Spleen (tissue), 11 donors: Measurements from ENCODE around the gene TTI1. TPM values are rescaled to one million over a fixed set of nuclear protein-coding genes. Genes with fewer than 3 reads are reported as not detected.
"Not testable (repeated sequence)": the region's sequence is repeated elsewhere in the genome, so short reads cannot be mapped to it uniquely, and the experiment has no call there.

Experiments used
- DNase-seq: peaks from one replicate; pipeline ENCODE4 v3.0.0-alpha.2; 2020
- H3K27ac ChIP-seq, 8 donors: fragments of 200-600 bp; sonication (generic) in 7 of 8; 1 replicate in 4 of 8; 2 replicates in 4 of 8; pipeline versions ENCODE4 v1.5.0 to v1.8.0; 2016 to 2021; ENCODE audit warnings: inconsistent platforms in 4 of 8, mild to moderate bottlenecking in 4 of 8, moderate library complexity in 1 of 8
- H3K27me3 ChIP-seq, 7 donors: fragments of 200-600 bp; sonication (generic) in 6 of 7; replicated peaks in 1 of 7; 1 replicate in 4 of 7; 2 replicates in 3 of 7; pipeline versions ENCODE4 v1.5.0 to v1.8.0; 2016 to 2021; ENCODE audit warnings: inconsistent platforms in 3 of 7, mild to moderate bottlenecking in 1 of 7
- H3K36me3 ChIP-seq, 6 donors: fragments of 200-600 bp; sonication (generic) in 5 of 6; 1 replicate in 4 of 6; 2 replicates in 2 of 6; pipeline versions ENCODE4 v1.5.0 to v1.8.0; 2016 to 2021; ENCODE audit warnings: inconsistent platforms in 2 of 6
- H3K4me1 ChIP-seq, 6 donors: fragments of 200-600 bp; sonication (generic) in 5 of 6; 1 replicate in 3 of 6; 2 replicates in 3 of 6; pipeline versions ENCODE4 v1.5.0 to v1.8.0; 2016 to 2021; ENCODE audit warnings: inconsistent platforms in 3 of 6
- H3K4me3 ChIP-seq, 8 donors: fragments of 200-600 bp; sonication (generic) in 7 of 8; 1 replicate in 4 of 8; 2 replicates in 4 of 8; pipeline versions ENCODE4 v1.5.0 to v1.8.0; 2016 to 2021; ENCODE audit warnings: inconsistent platforms in 4 of 8, mild to moderate bottlenecking in 4 of 8, moderate library complexity in 2 of 8
- H3K9me3 ChIP-seq, 8 donors: fragments of 200-600 bp; sonication (generic) in 7 of 8; 1 replicate in 4 of 8; 2 replicates in 4 of 8; pipeline versions ENCODE4 v1.5.0 to v1.8.0; 2016 to 2021; ENCODE audit warnings: inconsistent platforms in 4 of 8
- POLR2A ChIP-seq, 3 donors: fragments of 450-650 bp; IDR thresholded peaks; one replicate each; pipeline ENCODE4 v1.5.1; 2017; ENCODE audit warnings: antibody characterized with exemption in 3 of 3, mild to moderate bottlenecking in 1 of 3
- POLR2AphosphoS5 ChIP-seq, 3 donors: sonication (generic); formaldehyde crosslinking; IDR thresholded peaks; one replicate each; pipeline ENCODE4 v1.5.1; 2017; ENCODE audit warnings: antibody characterized with exemption in 3 of 3
- WGBS, 5 donors: extraction: QIAGEN DNeasy Blood & Tissue Kit in 3 of 5; methylation state at CpG; one replicate each; pipeline versions ENCODE4 v1.1.5 to v1.1.7; 2013 to 2018; 5-methylcytosine and 5-hydroxymethylcytosine counted together
- intact Hi-C: fragments of 100-400 bp; cut with DNase I; formaldehyde crosslinking; loops from one replicate; pipeline ENCODE4 v1.15.0; 2023; ENCODE audit warnings: low total_unique reads
- polyA plus RNA-seq, 3 donors: library from polyadenylated mRNA; stranded (reverse); fragments of 200-250 nt; gene quantifications; one replicate each; pipeline ENCODE4 v1.2.1, GENCODE V29; 2013
- total RNA-seq, 7 donors: library from RNA; depleted of rRNA in 3 of 7; stranded (reverse); fragments of >200 nt in 3 of 7; fragmentation: NEBNext Ultra II Directional in 4 of 7; extraction: Animal tissue kit (Norgen Biotek cat#: 25700) in 4 of 7; gene quantifications; one replicate each; pipeline versions ENCODE4 v1.1.0 to v1.2.1, GENCODE V29; 2016 to 2021
- TF ChIP-seq, protein P1 (sequence below), 11 experiments: fragments of 200-600 bp in 7 of 11; fragments of 450-650 bp in 4 of 11; sonication (generic) in 4 of 11; IDR thresholded peaks in 8 of 11; conservative IDR thresholded peaks in 3 of 11; 1 replicate in 7 of 11; 2 replicates in 4 of 11; pipeline versions ENCODE4 v1.4.0 to v1.8.0; 2016 to 2021; ENCODE audit warnings: antibody characterized with exemption in 11 of 11, inconsistent platforms in 4 of 11, mild to moderate bottlenecking in 1 of 11
- donor health status: healthy with polysubstance abuse.
- donor health status: DM: no; HTN: no; CAD: no; lungs with moderate emphysema.
- donor health status: DM: no; HTN: no; CAD: no.
- donor health status: Bipolar disorder and iron deficiency.
- donor health status: healthy.
- donor health status: DM: no; HTN: no; CAD: no.
- donor health status: DM: yes; HTN: yes; CAD: no.

TTI1 gene
- total and polyA plus RNA-seq, 10 donors, result 5.9 to 25.2 (median 19.1) TPM

DNA sequence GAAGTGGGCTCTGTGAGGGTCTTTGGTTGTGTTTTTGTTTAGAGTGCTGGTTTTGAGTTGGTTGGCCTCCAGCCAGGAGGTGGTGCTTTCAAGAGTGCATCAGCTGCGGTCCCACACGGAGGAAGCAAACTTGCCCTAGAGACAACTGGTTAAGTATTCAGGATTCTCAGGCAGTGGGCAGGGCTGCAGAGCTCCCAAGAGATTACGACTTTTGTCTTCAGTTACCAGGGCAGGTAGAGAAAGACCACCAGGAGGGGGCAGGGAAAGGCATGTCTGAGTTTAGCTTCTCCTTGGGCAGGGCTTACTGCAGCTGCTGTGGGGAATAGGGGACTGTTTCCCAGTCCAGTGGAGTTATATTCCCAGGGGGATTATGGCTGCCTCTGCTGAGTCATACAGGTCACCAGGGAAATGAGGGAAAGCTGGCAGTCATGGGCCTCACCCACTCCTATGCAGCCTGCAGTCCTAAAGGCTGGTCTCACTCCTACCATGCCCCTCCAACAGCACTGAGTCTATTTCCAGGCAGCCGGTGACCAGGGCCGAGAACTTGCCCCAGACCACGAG lies 64.3 kb downstream of the TTI1 start:
- intact Hi-C loops, result no loop called here
- no peak for TF ChIP-seq POLR2A (IDR thresholded peaks at IDR 0.05)
- TF ChIP-seq POLR2AphosphoS5 (IDR thresholded peaks at IDR 0.05), result no peak
- TF ChIP-seq, protein P1, sequence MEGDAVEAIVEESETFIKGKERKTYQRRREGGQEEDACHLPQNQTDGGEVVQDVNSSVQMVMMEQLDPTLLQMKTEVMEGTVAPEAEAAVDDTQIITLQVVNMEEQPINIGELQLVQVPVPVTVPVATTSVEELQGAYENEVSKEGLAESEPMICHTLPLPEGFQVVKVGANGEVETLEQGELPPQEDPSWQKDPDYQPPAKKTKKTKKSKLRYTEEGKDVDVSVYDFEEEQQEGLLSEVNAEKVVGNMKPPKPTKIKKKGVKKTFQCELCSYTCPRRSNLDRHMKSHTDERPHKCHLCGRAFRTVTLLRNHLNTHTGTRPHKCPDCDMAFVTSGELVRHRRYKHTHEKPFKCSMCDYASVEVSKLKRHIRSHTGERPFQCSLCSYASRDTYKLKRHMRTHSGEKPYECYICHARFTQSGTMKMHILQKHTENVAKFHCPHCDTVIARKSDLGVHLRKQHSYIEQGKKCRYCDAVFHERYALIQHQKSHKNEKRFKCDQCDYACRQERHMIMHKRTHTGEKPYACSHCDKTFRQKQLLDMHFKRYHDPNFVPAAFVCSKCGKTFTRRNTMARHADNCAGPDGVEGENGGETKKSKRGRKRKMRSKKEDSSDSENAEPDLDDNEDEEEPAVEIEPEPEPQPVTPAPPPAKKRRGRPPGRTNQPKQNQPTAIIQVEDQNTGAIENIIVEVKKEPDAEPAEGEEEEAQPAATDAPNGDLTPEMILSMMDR (IDR thresholded peaks at IDR 0.05 in 8 of 11, conservative IDR thresholded peaks at IDR 0.05 in 3 of 11), result no peak
- WGBS, 5 donors, result 73 to 100% (median 79%) methylated on average over 3 to 6 of the region's 6 CpGs
- Histone ChIP-seq H3K9me3 (peaks cover 0 to 25% (median 20%) of the 10 kb centered on the region in 8 donors), H3K27ac (no peak overlapping the region), H3K27me3 (no peaks in the 10 kb centered on the region), H3K4me3 (no peak overlapping the region), H3K36me3 (no peaks in the 10 kb centered on the region), H3K4me1 (no peaks in the 10 kb centered on the region)
- no peak for DNase-seq

DNA sequence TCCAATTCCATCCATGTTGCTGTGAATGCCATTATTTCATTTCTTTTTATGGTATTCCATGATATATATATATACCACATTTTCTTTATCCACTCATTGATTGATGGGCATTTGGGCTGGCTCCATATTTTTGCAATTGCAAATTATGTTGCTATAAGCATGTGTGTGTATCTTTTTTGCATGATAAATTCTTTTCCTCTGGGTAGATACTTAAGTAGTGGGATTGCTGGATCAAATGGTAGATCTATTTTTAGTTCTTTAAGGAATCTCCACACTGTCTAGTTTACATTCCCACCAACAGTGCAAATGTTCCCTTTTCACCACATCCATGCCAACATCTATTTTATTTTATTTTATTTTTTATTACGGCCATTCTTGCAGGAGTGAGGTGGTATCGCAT lies 69.8 kb downstream of the TTI1 start:
- DNase-seq, H3K27ac ChIP-seq, H3K4me3 ChIP-seq, H3K36me3 ChIP-seq, H3K27me3 ChIP-seq, H3K4me1 ChIP-seq, intact Hi-C loops: not testable (repeated sequence)
- 95 to 100% (median 98%) methylated on average over 2 of the region's 2 CpGs for WGBS, 5 donors
- peaks cover 0 to 28% (median 17%) of the 10 kb centered on the region in 8 donors for H3K9me3 ChIP-seq

DNA sequence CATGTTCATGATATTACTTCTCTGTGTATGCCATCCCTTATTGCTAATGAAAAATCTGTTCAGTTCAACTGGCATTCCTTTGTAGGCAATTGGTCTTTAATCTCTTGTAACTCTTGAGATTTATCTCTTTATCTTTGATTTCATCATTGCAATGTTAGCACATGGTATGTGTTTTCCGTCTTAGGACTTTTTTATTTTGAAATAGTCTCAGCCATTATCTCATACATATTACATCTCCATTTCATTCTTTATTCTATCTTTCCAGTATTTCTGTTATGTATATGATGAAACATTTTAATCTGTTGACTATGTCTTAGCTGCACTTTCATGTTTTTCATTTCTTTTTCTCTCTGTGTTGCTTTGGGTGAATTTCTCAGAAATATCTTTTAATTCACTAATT lies 72.2 kb downstream of the TTI1 start:
- no peaks in the 10 kb centered on the region for H3K27me3 ChIP-seq
- no peak overlapping the region for H3K27ac ChIP-seq
- no peaks in the 10 kb centered on the region for H3K36me3 ChIP-seq
- no peak overlapping the region for H3K4me3 ChIP-seq
- no peak for DNase-seq
- TF ChIP-seq, protein P1 (IDR thresholded peaks at IDR 0.05 in 8 of 11, conservative IDR thresholded peaks at IDR 0.05 in 3 of 11), result no peak
- no peak for TF ChIP-seq POLR2A (IDR thresholded peaks at IDR 0.05)
- TF ChIP-seq POLR2AphosphoS5 (IDR thresholded peaks at IDR 0.05), result no peak
- H3K9me3 ChIP-seq, result peaks cover 0 to 16% (median 0%) of the 10 kb centered on the region in 8 donors
- H3K4me1 ChIP-seq, result no peaks in the 10 kb centered on the region
- intact Hi-C loops, result no loop called here
- WGBS, 5 donors, result 76 to 88% (median 82%) methylated on average over 1 of the region's 1 CpG

DNA sequence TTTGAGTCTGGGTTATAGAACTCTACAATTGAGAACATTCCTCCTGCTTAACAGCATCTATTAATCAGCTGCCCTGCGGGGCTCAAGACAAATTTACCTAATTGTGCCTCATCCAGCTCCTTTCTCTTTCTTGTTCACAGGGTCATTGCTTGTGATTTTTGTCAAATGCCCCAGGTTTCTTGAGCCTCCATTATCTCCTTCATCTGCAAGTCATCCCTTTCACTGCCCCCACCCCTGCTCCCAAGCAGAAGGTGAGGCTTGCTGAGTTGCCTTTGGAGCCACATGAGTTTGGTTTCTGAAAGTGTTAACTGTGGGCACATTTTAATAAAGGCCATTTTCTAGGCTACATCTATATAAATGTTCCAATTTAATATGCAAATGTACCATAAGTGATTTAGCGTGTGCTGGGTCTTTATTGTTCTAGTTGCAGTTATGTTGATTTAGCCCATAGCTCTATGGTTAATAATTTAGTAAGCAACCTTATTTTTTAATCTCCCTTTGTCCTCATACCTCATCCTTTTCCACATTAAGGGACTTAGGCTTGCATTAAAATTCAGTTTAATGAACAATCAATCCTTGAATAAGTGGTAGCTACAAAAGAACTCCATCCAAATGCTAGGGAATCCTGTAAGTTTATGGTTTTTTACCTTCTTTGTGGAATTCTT lies 74.3 kb downstream of the TTI1 start:
- H3K9me3 ChIP-seq, result peaks cover 0 to 16% (median 0%) of the 10 kb centered on the region in 8 donors
- WGBS, 5 donors, result 85 to 95% (median 94%) methylated on average over 2 of the region's 2 CpGs

More for the DNA sequence above, 74.3 kb downstream of the TTI1 start:
- Histone ChIP-seq H3K27ac (no peak overlapping the region), H3K36me3 (no peaks in the 10 kb centered on the region), H3K27me3 (no peaks in the 10 kb centered on the region), H3K4me3 (no peak overlapping the region), H3K4me1 (no peaks in the 10 kb centered on the region)
- intact Hi-C loops, result no loop called here
- DNase-seq, result no peak
- TF ChIP-seq POLR2AphosphoS5 (IDR thresholded peaks at IDR 0.05) (no peak), POLR2A (IDR thresholded peaks at IDR 0.05) (no peak)
- TF ChIP-seq, protein P1 (IDR thresholded peaks at IDR 0.05 in 8 of 11, conservative IDR thresholded peaks at IDR 0.05 in 3 of 11), result no peak
